Central memory CD8-positive, alpha-beta T cell (primary cell): ENCODE results near the gene FXYD7.

Experiments
- ATAC-seq: fragments of 150-1000 bp; cut with Tn5 transposase; replicated peaks from 2 replicates; pipeline ENCODE4 v1.10.0; 2022; ENCODE audit warnings: mild to moderate bottlenecking, moderate FRiP score, moderate number of reproducible peaks; ENCODE audit not compliant: poor library complexity, severe bottlenecking; ENCODE audit errors: extremely low read depth
- DNase-seq, 2 donors: peaks; one replicate each; pipeline ENCODE4 v3.0.0; 2021; ENCODE audit warnings: low spot score in 2 of 2
- H3K27ac Mint-ChIP-seq: one replicate; pipeline ENCODE4 v1.8.0; 2022; ENCODE audit warnings: low read depth, mild to moderate bottlenecking, moderate library complexity, mixed read lengths
- H3K27me3 Mint-ChIP-seq: one replicate; pipeline ENCODE4 v1.8.0; 2022; ENCODE audit warnings: mixed read lengths
- H3K36me3 Mint-ChIP-seq: one replicate; pipeline ENCODE4 v1.8.0; 2022; ENCODE audit warnings: mild to moderate bottlenecking, moderate library complexity, mixed read lengths; ENCODE audit not compliant: insufficient read depth
- H3K4me1 Mint-ChIP-seq: one replicate; pipeline ENCODE4 v1.8.0; 2022; ENCODE audit warnings: mixed read lengths
- H3K4me3 Mint-ChIP-seq: one replicate; pipeline ENCODE4 v1.8.0; 2022; ENCODE audit warnings: mild to moderate bottlenecking, moderate library complexity, mixed read lengths
- H3K9me3 Mint-ChIP-seq: one replicate; pipeline ENCODE4 v1.8.0; 2022; ENCODE audit warnings: mixed read lengths

Gene FXYD7

GRCh38 chr19:35170359-35171061 is 27.5 kb downstream of the FXYD7 start:
- DNase-seq (no peak), ATAC-seq (no peak)
- Mint-ChIP-seq H3K9me3 (no peaks in the 10 kb centered on the region), H3K4me3 (no peak overlapping the region), H3K27me3 (no peaks in the 10 kb centered on the region), H3K36me3 (peaks cover 30% of the 10 kb centered on the region), H3K27ac (no peak overlapping the region), H3K4me1 (peaks cover 23% of the 10 kb centered on the region)

DNA sequence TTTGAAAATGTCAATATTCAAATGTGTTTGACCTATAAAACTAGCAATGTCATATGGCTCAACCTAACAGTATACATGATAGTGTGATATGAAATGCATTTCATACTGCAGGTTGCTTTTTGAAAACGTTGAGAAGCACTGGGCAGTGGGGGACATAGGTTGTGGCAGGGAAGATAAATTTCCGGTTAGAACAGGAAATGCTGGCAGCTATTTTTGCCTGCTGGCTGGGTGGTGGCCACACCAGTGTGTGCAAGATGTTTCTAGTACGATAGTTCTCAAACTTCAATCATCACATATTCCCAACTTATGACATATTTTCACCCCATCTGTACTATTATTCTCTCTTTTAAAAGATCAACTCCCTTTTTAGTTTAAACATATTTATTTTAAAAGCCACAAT is 28.7 kb downstream of the FXYD7 start:
- Mint-ChIP-seq H3K4me1 (peaks cover 22% of the 10 kb centered on the region), H3K9me3 (no peaks in the 10 kb centered on the region), H3K27ac (no peak overlapping the region), H3K4me3 (no peak overlapping the region), H3K27me3 (no peaks in the 10 kb centered on the region), H3K36me3 (peaks cover 18% of the 10 kb centered on the region)
- no peak for DNase-seq
- no peak for ATAC-seq

DNA sequence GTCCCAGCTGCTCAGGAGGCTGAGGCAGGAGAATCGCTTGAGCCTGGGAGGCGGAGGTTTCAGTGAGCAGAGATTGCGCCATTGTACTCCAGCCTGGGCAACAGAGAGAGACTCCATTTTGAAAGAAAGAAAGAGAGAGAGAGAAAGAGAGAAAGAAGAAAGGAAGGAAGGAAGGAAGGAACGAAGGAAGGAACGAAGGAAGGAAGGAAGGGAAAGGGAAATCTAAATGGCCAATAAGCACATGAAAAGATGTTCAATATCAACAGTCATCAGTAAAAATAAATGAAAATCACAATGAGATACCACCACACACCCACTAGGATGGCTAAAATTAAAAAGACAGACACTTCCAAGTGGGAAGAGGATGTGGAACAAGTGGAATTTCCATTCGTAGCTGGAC is 31.2 kb downstream of the FXYD7 start:
- Mint-ChIP-seq H3K4me1 (peaks cover 12% of the 10 kb centered on the region), H3K36me3 (peaks cover 5% of the 10 kb centered on the region), H3K27ac (no peak overlapping the region), H3K4me3 (no peak overlapping the region), H3K27me3 (no peaks in the 10 kb centered on the region), H3K9me3 (no peaks in the 10 kb centered on the region)
- DNase-seq (no peak), ATAC-seq (no peak)

DNA sequence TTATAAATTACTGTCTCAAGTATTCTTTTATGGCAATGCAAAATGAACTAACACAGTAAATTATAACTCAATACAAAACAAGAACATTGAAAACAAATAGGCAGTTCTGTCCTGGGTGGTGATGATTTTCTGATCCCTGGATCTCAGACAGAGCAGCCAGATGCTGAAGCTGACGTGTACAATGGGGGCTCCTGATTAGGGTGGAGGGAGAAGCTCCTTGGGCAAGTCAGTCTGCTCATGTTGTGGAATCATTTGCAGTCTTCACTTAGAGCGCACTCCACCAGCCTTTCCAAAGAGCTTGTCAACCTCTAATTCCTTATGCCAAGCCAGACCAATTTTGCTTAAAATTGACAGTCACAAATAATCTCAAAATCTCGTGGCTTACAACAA is 33.1 kb downstream of the FXYD7 start:
- no peak for ATAC-seq
- H3K27ac Mint-ChIP-seq, result no peak overlapping the region

DNA sequence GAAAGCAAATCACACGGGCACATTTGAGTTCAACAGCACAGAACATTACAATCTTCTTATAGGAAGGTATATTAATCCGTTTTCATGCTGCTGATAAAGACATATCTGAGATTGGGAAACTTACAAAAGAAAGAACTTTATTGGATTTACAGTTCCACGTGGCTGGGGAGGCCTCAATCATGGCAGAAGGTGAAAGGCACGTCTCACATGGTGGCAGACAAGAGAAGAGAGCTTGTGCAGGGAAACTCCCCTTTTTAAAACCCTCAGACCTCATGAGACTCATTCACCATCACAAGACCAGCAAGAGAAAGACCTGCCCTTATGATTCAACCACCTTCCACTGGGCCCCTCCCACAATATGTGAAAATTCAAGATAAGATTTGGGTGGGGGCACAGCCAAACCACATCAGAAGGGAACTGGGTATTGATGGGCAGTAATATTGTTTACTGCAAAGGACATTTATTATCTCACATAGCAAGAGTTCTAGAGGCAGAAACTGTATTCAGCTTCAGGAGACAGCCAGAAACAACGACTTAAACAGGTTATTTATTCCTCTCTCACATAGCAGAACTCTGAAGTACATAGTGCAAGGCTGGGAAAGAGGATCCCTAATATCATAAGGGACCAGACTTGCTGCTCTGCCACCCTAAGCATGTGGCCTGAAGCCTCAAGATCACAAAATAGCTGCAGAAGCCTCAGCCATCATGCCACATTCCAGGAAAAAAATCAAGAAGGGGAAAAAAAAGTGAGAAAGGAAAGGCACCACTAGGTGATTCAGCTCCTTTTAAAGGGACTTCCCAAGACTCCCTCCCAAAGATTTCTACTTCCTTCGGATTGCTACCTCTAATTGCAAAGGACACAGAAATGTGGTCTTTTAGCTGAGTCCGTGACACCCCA is 34.6 kb downstream of the FXYD7 start:
- ATAC-seq (no peak), DNase-seq (no peak)
- Mint-ChIP-seq H3K4me3 (no peak overlapping the region), H3K36me3 (peaks cover 2% of the 10 kb centered on the region), H3K27me3 (no peaks in the 10 kb centered on the region), H3K27ac (no peak overlapping the region), H3K9me3 (no peaks in the 10 kb centered on the region), H3K4me1 (peaks cover 16% of the 10 kb centered on the region)

More for the DNA sequence above, 33.1 kb downstream of the FXYD7 start:
- DNase-seq, result no peak
- no peaks in the 10 kb centered on the region for H3K9me3 Mint-ChIP-seq
- no peak overlapping the region for H3K4me3 Mint-ChIP-seq
- peaks cover 16% of the 10 kb centered on the region for H3K4me1 Mint-ChIP-seq
- no peaks in the 10 kb centered on the region for H3K27me3 Mint-ChIP-seq
- peaks cover 2% of the 10 kb centered on the region for H3K36me3 Mint-ChIP-seq

DNA sequence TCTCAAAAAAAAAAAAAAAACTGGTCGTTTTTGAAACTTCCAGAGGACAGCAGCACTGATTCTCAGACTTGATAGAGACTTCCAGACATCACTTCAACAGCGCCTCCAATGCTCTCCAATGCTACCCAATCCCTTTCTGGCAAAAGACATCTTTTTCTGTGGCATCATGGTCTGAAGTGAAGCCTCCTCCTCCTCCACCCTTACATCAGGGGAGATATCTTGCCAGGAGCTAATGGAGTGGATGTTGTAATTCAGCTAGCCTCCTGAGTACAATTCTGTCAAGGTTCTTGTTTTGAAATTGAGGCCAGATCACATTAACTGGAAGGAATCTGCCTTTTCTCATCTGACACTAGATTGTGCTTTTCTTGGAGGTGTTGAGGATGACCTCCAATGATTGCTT is 35.6 kb downstream of the FXYD7 start:
- ATAC-seq, result no peak
- Mint-ChIP-seq H3K27me3 (no peaks in the 10 kb centered on the region), H3K4me1 (peaks cover 16% of the 10 kb centered on the region), H3K9me3 (no peaks in the 10 kb centered on the region), H3K4me3 (no peak overlapping the region), H3K27ac (no peak overlapping the region), H3K36me3 (peaks cover 2% of the 10 kb centered on the region)
- DNase-seq, result no peak

GRCh38 chr19:35179830-35180229 is 36.8 kb downstream of the FXYD7 start:
- H3K27me3 Mint-ChIP-seq, result no peaks in the 10 kb centered on the region
- ATAC-seq (no peak), DNase-seq (no peak)
- H3K27ac Mint-ChIP-seq, result no peak overlapping the region
- no peaks in the 10 kb centered on the region for H3K9me3 Mint-ChIP-seq
- peaks cover 15% of the 10 kb centered on the region for H3K4me1 Mint-ChIP-seq
- no peak overlapping the region for H3K4me3 Mint-ChIP-seq
- peaks cover 2% of the 10 kb centered on the region for H3K36me3 Mint-ChIP-seq

GRCh38 chr19:35181387-35181786 is 38.3 kb downstream of the FXYD7 start:
- Mint-ChIP-seq H3K27ac (no peak overlapping the region), H3K4me3 (no peak overlapping the region), H3K4me1 (peaks cover 6% of the 10 kb centered on the region), H3K36me3 (peaks cover 2% of the 10 kb centered on the region), H3K9me3 (no peaks in the 10 kb centered on the region), H3K27me3 (no peaks in the 10 kb centered on the region)
- ATAC-seq (no peak), DNase-seq (no peak)

DNA sequence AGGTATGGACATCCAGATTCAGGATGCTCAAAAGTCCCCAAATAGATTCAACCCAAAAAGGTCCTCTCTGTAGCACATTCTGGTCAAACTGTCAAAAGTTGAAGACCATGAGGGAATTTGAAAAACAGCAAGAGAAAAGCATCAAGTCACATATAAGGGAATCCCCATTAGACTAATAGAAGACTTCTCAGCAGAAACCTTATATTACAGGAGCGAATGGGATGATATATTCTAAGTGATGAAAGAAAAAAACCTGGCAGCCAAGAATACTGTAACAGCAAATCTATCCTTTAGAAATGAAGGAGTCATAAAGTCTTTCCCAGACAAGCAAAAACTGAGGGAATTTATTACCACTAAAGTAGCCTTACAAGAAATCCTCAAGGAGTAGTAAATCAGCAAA is 41.2 kb downstream of the FXYD7 start:
- ATAC-seq (no peak), DNase-seq (no peak)
- Mint-ChIP-seq H3K27ac (no peak overlapping the region), H3K27me3 (no peaks in the 10 kb centered on the region), H3K4me3 (no peak overlapping the region), H3K36me3 (no peaks in the 10 kb centered on the region), H3K9me3 (no peaks in the 10 kb centered on the region), H3K4me1 (peaks cover 6% of the 10 kb centered on the region)

- ATAC-seq (no peak), DNase-seq (no peak)
- no peak overlapping the region for H3K4me3 Mint-ChIP-seq
- H3K27ac Mint-ChIP-seq, result no peak overlapping the region
- peaks cover 3% of the 10 kb centered on the region for H3K4me1 Mint-ChIP-seq
- H3K36me3 Mint-ChIP-seq, result no peaks in the 10 kb centered on the region
- H3K9me3 Mint-ChIP-seq, result no peaks in the 10 kb centered on the region
- no peaks in the 10 kb centered on the region for H3K27me3 Mint-ChIP-seq
Measured at GRCh38 chr19:35184884-35185283, 41.8 kb downstream of the FXYD7 start.

DNA sequence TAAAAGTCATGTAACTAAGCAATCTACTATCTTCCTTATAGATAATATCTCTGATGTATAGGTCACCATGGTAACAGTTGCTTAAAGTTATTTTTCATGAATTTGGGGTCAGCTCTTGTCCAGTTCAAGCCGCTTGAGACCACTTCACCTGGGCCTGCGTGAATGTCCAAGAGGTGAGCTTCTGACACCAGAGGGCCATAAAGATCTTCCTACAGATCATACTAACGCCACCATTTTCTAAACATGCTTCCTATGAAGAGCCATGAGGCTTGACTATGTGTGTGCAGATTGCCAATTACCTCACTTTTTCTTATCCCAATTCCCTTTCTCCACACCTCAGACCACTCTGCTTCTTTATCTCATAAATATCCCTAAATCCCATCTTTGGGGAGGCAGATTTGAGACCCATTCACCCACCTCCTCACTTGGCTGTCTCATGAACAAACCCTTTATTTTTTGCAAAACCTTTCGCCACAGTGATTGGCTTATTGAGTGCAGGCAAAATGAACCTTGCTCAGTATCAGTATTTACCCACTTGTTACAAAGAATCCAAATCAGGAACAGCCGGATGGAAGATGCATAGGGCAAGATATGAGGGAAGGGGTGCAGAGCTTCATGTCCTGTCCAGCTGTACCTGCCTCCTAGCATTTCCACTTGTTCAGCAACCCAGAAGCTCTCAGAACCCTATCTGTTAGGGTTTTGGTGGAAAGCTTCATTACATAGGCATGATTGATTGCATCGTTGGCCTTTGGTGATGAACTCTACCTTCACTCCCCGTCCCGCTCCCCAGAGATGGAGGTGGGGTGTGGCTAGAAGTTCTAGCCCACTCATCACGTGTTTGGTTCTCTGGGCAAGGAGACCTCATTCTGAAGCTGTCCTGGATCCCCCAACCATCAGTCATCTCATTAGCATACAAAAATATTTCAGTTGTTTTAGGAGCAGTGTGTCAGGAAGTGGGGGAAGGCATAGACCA is 51.2 kb downstream of the FXYD7 start:
- peaks cover 1% of the 10 kb centered on the region for H3K36me3 Mint-ChIP-seq
- no peak overlapping the region for H3K27ac Mint-ChIP-seq
- peaks cover 15% of the 10 kb centered on the region for H3K4me1 Mint-ChIP-seq
- no peak overlapping the region for H3K4me3 Mint-ChIP-seq
- ATAC-seq (no peak), DNase-seq (no peak)
- H3K27me3 Mint-ChIP-seq, result peaks cover 14% of the 10 kb centered on the region
- H3K9me3 Mint-ChIP-seq, result no peaks in the 10 kb centered on the region

DNA sequence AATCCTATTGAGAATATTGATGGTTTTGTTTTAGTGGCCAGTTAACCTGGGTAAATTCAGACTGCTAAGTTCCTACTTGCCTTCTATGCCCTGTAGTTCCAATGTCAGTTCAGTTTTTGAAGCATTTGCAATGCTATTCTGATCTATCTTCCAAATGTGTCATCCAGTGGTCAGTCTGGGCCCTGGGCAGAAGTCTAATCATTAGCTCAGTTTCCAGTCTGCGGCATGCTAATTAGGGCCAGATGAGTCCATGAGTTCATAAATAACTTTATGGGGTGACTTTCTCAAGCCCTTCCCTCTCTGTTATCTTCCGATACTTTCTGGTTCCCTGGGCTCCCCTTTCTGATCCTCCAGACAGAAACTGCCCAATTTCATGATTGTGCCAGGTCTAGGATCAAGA is 52.8 kb downstream of the FXYD7 start:
- peaks cover 1% of the 10 kb centered on the region for H3K36me3 Mint-ChIP-seq
- peaks cover 14% of the 10 kb centered on the region for H3K27me3 Mint-ChIP-seq
- H3K4me1 Mint-ChIP-seq, result peaks cover 15% of the 10 kb centered on the region
- DNase-seq (no peak), ATAC-seq (no peak)
- no peak overlapping the region for H3K27ac Mint-ChIP-seq
- no peak overlapping the region for H3K4me3 Mint-ChIP-seq
- H3K9me3 Mint-ChIP-seq, result no peaks in the 10 kb centered on the region
